GM23338 (cell line): ENCODE results near the gene RIMS1.

ENCODE experiments used
- CREB1 ChIP-seq: fragments of 250-450 bp; sonication (Bioruptor Pico); IDR thresholded peaks from 2 replicates; pipeline ENCODE4 v1.5.0; 2020; ENCODE audit warnings: low read depth, mild to moderate bottlenecking, moderate library complexity
- CTCF ChIP-seq, 2 experiments: fragments of 200-600 bp in 1 of 2; sonication (generic) in 1 of 2; conservative IDR thresholded peaks; 2 replicates each; pipeline versions ENCODE4 v1.5.1 to v1.6.1; 2016 to 2017; ENCODE audit warnings: antibody characterized with exemption in 2 of 2, low read depth in 2 of 2, mild to moderate bottlenecking in 2 of 2, moderate library complexity in 1 of 2
- EZH2 ChIP-seq: fragments of 200-600 bp; sonication (generic); IDR thresholded peaks from one replicate; pipeline ENCODE4 v1.8.0; 2017; ENCODE audit warnings: antibody characterized with exemption, mild to moderate bottlenecking, low read depth; ENCODE audit not compliant: unreplicated experiment
- EZH2phosphoT487 ChIP-seq: fragments of 200-600 bp; sonication (generic); IDR thresholded peaks from one replicate; pipeline ENCODE4 v1.8.1; 2018; ENCODE audit warnings: antibody characterized with exemption; ENCODE audit not compliant: unreplicated experiment
- JUNB ChIP-seq: IDR thresholded peaks from one replicate; pipeline ENCODE4 v1.6.1; 2016; ENCODE audit warnings: antibody characterized with exemption; ENCODE audit not compliant: unreplicated experiment
- NANOG ChIP-seq: IDR thresholded peaks from 2 replicates; pipeline ENCODE4 v1.6.1; 2016; ENCODE audit warnings: antibody characterized with exemption, borderline replicate concordance
- POLR2AphosphoS5 ChIP-seq: IDR thresholded peaks from 2 replicates; pipeline ENCODE4 v1.6.1; 2016; ENCODE audit warnings: antibody characterized with exemption, low read depth
- REST ChIP-seq: IDR thresholded peaks from one replicate; pipeline ENCODE4 v1.6.1; 2018; ENCODE audit warnings: antibody characterized with exemption; ENCODE audit not compliant: unreplicated experiment
- STAT1 ChIP-seq: IDR thresholded peaks from one replicate; pipeline ENCODE4 v1.6.1; 2016; ENCODE audit warnings: antibody characterized with exemption; ENCODE audit not compliant: unreplicated experiment
- ZNF462 ChIP-seq: fragments of 250-450 bp; sonication (Bioruptor Pico); IDR thresholded peaks from 2 replicates; pipeline ENCODE4 v1.5.0; 2020; ENCODE audit warnings: mild to moderate bottlenecking, moderate library complexity

- no peak for TF ChIP-seq CTCF (conservative IDR thresholded peaks at IDR 0.05; ENCODE audit: low read depth in 2 of 2)
- TF ChIP-seq EZH2: no peak
- TF ChIP-seq REST: no peak
- no peak for TF ChIP-seq POLR2AphosphoS5
- TF ChIP-seq NANOG: no peak
- no peak for TF ChIP-seq JUNB
- no peak for TF ChIP-seq EZH2phosphoT487
- no peak for TF ChIP-seq ZNF462 (CRISPR knock-in tag)
- no peak for TF ChIP-seq CREB1 (CRISPR knock-in tag)
- TF ChIP-seq STAT1: no peak
These were observed 111.0 kb downstream of the RIMS1 start for GRCh38 chr6:71997341-71997740.
